Nephron (organoid): Measurements from ENCODE around the gene PLXND1.
"Not testable (repeated sequence)": the region's sequence is repeated elsewhere in the genome, so short reads cannot be mapped to it uniquely, and the experiment has no call there.

Experiments used
- H3K27ac Mint-ChIP-seq, 3 experiments: 2 replicates each; pipeline ENCODE4 v1.8.0; 2020; ENCODE audit warnings: mixed read lengths in 3 of 3, mild to moderate bottlenecking in 2 of 3, moderate library complexity in 1 of 3
- H3K27me3 Mint-ChIP-seq: 2 replicates; pipeline ENCODE4 v1.8.0; 2021; ENCODE audit warnings: low read depth, mild to moderate bottlenecking, moderate library complexity, mixed read lengths
- H3K36me3 Mint-ChIP-seq: 2 replicates; pipeline ENCODE4 v1.8.0; 2020; ENCODE audit warnings: low read depth, mixed read lengths
- H3K4me1 Mint-ChIP-seq: 2 replicates; pipeline ENCODE4 v1.8.0; 2020; ENCODE audit warnings: mixed read lengths
- H3K4me3 Mint-ChIP-seq, 3 experiments: 2 replicates each; pipeline ENCODE4 v1.8.0; 2020; ENCODE audit warnings: mild to moderate bottlenecking in 3 of 3, mixed read lengths in 3 of 3, moderate library complexity in 2 of 3
- H3K9me3 Mint-ChIP-seq: 2 replicates; pipeline ENCODE4 v1.8.0; 2020; ENCODE audit warnings: mixed read lengths
- CTCF ChIP-seq, 3 experiments: fragments of 200-600 bp; sonication (generic); IDR thresholded peaks; one replicate each; pipeline ENCODE4 v1.5.0; 2021; ENCODE audit warnings: antibody characterized with exemption in 3 of 3; ENCODE audit not compliant: unreplicated experiment in 3 of 3

Gene PLXND1

GRCh38 chr3:129614435-129614834 is 8.0 kb upstream of the PLXND1 start:
- no peaks in the 10 kb centered on the region for H3K9me3 Mint-ChIP-seq
- no peak for TF ChIP-seq CTCF (IDR thresholded peaks at IDR 0.05; ENCODE audit: unreplicated experiment in 3 of 3)
- no peaks in the 10 kb centered on the region for H3K36me3 Mint-ChIP-seq

DNA sequence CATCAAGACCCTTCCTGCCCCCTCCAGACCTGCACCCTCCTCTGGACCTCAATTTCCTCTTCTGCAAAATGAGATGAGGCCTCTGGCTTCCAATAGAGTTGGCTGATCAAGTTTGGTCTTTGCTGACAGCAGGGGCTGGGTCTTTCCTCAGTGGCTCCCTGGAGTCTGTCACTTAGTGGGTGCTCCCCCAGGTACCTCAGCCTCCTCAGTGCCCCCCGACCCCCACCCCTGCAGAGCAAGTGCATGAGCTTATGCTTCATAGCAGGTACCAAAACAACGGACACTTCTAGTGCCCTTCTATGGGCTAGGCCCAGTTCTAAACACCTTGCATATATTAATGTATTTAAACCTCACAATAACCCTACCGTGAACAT is 6.9 kb upstream of the PLXND1 start:
- Mint-ChIP-seq H3K27me3 (peaks cover 14% of the 10 kb centered on the region), H3K27ac (peak overlapping the region in 1 of 3 experiments; percentile 49), H3K4me1 (no peaks in the 10 kb centered on the region), H3K36me3 (no peaks in the 10 kb centered on the region), H3K4me3 (no peak overlapping the region), H3K9me3 (no peaks in the 10 kb centered on the region)
- TF ChIP-seq CTCF (IDR thresholded peaks at IDR 0.05; ENCODE audit: unreplicated experiment in 3 of 3), result no peak

More at GRCh38 chr3:129614435-129614834, 8.0 kb upstream of the PLXND1 start:
- peaks cover 14% of the 10 kb centered on the region for H3K27me3 Mint-ChIP-seq
- H3K4me1 Mint-ChIP-seq, result no peaks in the 10 kb centered on the region
- no peak overlapping the region for H3K27ac Mint-ChIP-seq
- H3K4me3 Mint-ChIP-seq, result no peak overlapping the region

DNA sequence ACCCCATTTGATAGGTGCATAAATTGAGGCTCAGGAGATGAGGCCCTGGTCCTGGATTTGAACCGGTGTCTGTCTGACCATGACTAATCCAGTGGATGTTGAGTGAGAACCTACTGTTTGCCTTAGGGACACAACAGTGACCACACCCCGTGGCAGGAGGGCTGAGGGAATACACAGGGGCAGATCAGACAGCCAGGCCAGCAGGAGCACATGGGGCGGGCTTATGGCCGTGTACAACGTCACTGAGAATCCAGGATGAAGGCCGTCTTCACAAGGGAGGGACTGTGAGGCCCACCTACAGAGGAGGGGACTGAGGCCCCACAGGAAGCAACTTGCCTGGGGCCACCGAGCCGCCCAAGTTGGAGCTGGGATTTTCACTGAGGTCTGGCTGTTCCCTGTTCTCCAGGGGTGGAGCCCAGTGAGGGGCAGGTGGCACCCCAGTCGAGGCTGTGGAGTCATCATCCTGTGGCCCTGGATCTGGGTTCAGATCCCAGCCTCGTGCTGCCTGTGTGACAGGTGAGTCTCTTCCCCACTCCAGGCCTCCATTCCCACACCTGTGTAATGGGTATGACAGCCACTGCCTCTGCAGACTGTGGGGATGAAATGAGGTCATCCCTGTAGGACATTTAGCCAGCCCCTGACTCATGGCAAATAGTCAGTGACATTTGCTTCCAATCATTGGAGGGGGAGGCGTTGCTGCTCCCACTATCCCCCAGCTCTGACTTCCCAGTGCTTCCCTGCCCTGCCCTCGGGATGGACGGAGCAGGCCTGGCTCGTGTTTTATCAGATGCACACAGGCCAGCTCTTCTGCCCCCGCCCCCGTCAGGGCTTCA is 6.3 kb upstream of the PLXND1 start:
- no peak overlapping the region for H3K27ac Mint-ChIP-seq
- peaks cover 14% of the 10 kb centered on the region for H3K27me3 Mint-ChIP-seq
- H3K36me3 Mint-ChIP-seq, result no peaks in the 10 kb centered on the region
- H3K4me1 Mint-ChIP-seq, result no peaks in the 10 kb centered on the region
- no peaks in the 10 kb centered on the region for H3K9me3 Mint-ChIP-seq
- TF ChIP-seq CTCF (IDR thresholded peaks at IDR 0.05; ENCODE audit: unreplicated experiment in 3 of 3), result no peak
- H3K4me3 Mint-ChIP-seq, result no peak overlapping the region

GRCh38 chr3:129611812-129612533 is 5.5 kb upstream of the PLXND1 start:
- Mint-ChIP-seq H3K36me3 (no peaks in the 10 kb centered on the region), H3K27me3 (peaks cover 8% of the 10 kb centered on the region), H3K9me3 (no peaks in the 10 kb centered on the region), H3K4me3 (no peak overlapping the region), H3K4me1 (no peaks in the 10 kb centered on the region), H3K27ac (no peak overlapping the region)
- TF ChIP-seq CTCF (IDR thresholded peaks at IDR 0.05; ENCODE audit: unreplicated experiment in 3 of 3), result no peak

DNA sequence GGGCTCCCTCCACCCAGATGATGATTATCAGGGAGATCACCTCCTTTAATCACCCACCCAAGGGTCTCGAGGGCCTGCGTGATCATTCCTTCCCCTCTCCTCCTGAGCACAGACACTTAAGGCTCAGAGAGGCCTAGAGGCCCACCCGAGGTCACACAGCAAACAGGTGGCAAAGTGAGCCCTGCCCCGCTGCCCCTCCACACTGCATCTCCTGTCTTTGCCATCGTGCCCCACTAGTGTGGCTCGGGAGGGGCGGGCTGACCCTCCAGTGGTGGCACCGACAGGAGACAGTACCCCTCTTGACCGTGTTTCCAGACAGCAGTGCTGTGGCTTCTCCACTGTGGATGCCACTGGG is 4.9 kb upstream of the PLXND1 start:
- no peaks in the 10 kb centered on the region for H3K36me3 Mint-ChIP-seq

DNA sequence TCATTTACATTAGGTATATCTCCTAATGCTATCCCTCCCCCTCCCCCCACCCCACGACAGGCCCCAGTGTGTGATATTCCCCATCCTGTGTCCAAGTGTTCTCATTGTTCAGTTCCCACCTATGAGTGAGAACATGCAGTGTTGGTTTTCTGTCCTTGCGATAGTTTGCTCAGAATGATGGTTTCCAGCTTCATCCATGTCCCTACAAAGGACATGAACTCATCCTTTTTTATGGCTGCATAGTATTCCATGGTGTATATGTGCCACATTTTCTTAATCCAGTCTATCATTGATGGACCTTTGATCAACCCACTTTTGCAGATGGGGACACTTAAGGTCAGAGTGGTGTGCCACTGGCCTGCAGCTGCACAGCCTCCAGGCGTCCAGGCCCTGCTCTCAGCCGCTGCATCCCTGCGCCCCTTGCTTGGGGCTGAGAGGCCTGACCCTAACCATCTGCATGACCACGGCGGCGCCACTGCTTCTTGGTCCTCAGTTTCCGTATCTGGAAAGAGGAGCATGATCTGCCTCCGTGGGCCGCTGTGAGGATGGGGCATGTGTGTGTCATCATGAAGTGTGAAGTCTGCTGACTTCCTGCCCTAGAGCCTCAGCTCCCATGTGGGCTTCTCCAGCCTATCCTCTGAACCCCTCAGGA is 4.4 kb upstream of the PLXND1 start:
- H3K4me1 Mint-ChIP-seq, H3K9me3 Mint-ChIP-seq, H3K27me3 Mint-ChIP-seq, H3K36me3 Mint-ChIP-seq, H3K4me3 Mint-ChIP-seq, H3K27ac Mint-ChIP-seq: not testable (repeated sequence)

More for the DNA sequence above, 4.9 kb upstream of the PLXND1 start:
- Mint-ChIP-seq H3K9me3 (no peaks in the 10 kb centered on the region), H3K27me3 (peaks cover 5% of the 10 kb centered on the region), H3K27ac (no peak overlapping the region), H3K4me1 (no peaks in the 10 kb centered on the region), H3K4me3 (no peak overlapping the region)
- no peak for TF ChIP-seq CTCF (IDR thresholded peaks at IDR 0.05; ENCODE audit: unreplicated experiment in 3 of 3)
